Neural cell (in vitro differentiated cells): ENCODE measurements around the gene DENND1A. TPM values are rescaled to one million over a fixed set of nuclear protein-coding genes. Genes with fewer than 3 reads are reported as not detected.

Experiments used
- H2AFZ ChIP-seq: fragments of 200-600, 300-800 bp; sonication (generic), shearing (Covaris generic); 2 replicates; pipeline ENCODE4 v1.6.0; 2014; ENCODE audit warnings: low read depth, mild to moderate bottlenecking, antibody characterized with exemption, low read length, moderate library complexity
- H3F3A ChIP-seq: fragments of 200-600 bp; shearing (Covaris generic); 2 replicates; pipeline ENCODE4 v1.6.1; 2016; ENCODE audit warnings: mild to moderate bottlenecking, moderate library complexity, mixed read lengths, antibody characterized with exemption, low read length; ENCODE audit not compliant: insufficient read depth, poor library complexity, severe bottlenecking
- H3K27ac ChIP-seq: fragments of 200-600, 300-800 bp; sonication (generic), shearing (Covaris generic); 2 replicates; pipeline ENCODE4 v1.5.1; 2014; ENCODE audit warnings: mild to moderate bottlenecking, low read length, moderate library complexity
- H3K27me3 ChIP-seq: fragments of 300-800, 200-600 bp; sonication (generic), shearing (Covaris generic); 2 replicates; pipeline ENCODE4 v1.6.0; 2014; ENCODE audit warnings: mild to moderate bottlenecking, low read depth, low read length, moderate library complexity; ENCODE audit not compliant: insufficient read depth
- H3K36me3 ChIP-seq: fragments of 300-800, 200-600 bp; sonication (generic), shearing (Covaris generic); 2 replicates; pipeline ENCODE4 v1.5.1; 2014; ENCODE audit warnings: mild to moderate bottlenecking, antibody characterized with exemption, low read length, moderate library complexity; ENCODE audit not compliant: insufficient read depth
- H3K4me2 ChIP-seq: fragments of 300-800, 200-600 bp; sonication (generic), shearing (Covaris generic); 2 replicates; pipeline ENCODE4 v1.6.0; 2014; ENCODE audit warnings: mild to moderate bottlenecking, low read length
- H3K4me3 ChIP-seq: fragments of 300-800, 200-600 bp; sonication (generic), shearing (Covaris generic); 2 replicates; pipeline ENCODE4 v1.5.1; 2014; ENCODE audit warnings: mild to moderate bottlenecking, low read length, moderate library complexity
- H3K79me2 ChIP-seq: fragments of 200-600 bp; shearing (Covaris generic); replicated peaks from 2 replicates; pipeline ENCODE4 v1.6.0; 2014; ENCODE audit warnings: mild to moderate bottlenecking, low read length, moderate library complexity; ENCODE audit not compliant: insufficient read depth
- H3K9ac ChIP-seq: fragments of 300-800, 200-600 bp; sonication (generic), shearing (Covaris generic); 2 replicates; pipeline ENCODE4 v1.6.1; 2016; ENCODE audit warnings: mild to moderate bottlenecking, low read length, mixed read lengths
- H3K9me2 ChIP-seq: fragments of 200-600 bp; shearing (Covaris generic); 2 replicates; pipeline ENCODE4 v1.6.1; 2016; ENCODE audit warnings: mild to moderate bottlenecking, low read length, mixed read lengths; ENCODE audit not compliant: insufficient read depth
- H3K9me3 ChIP-seq: fragments of 200-600, 300-800 bp; sonication (generic), shearing (Covaris generic); 2 replicates; pipeline ENCODE4 v1.6.1; 2016; ENCODE audit warnings: mild to moderate bottlenecking, mixed run types, low read length, moderate library complexity, mixed read lengths
- H4K20me1 ChIP-seq: fragments of 200-600 bp; shearing (Covaris generic); 2 replicates; pipeline ENCODE4 v1.6.1; 2016; ENCODE audit warnings: mild to moderate bottlenecking, mixed run types; ENCODE audit not compliant: insufficient read depth
- EP300 ChIP-seq: fragments of 450-650 bp; conservative IDR thresholded peaks from 2 replicates; pipeline ENCODE4 v1.6.1; 2014; ENCODE audit warnings: antibody characterized with exemption, mild to moderate bottlenecking, moderate library complexity; ENCODE audit not compliant: poor library complexity, severe bottlenecking
- EZH2 ChIP-seq: fragments of 200-600, 300-800 bp; shearing (Covaris generic), sonication (generic); IDR thresholded peaks from 2 replicates; pipeline ENCODE4 v1.6.1; 2014; ENCODE audit warnings: antibody characterized with exemption, low read length, borderline replicate concordance, mild to moderate bottlenecking; ENCODE audit not compliant: insufficient read depth, poor library complexity, severe bottlenecking
- MXI1 ChIP-seq: fragments of 450-650 bp; conservative IDR thresholded peaks from 2 replicates; pipeline ENCODE4 v1.6.1; 2014; ENCODE audit warnings: antibody characterized with exemption, mild to moderate bottlenecking; ENCODE audit not compliant: poor library complexity, severe bottlenecking
- POLR2AphosphoS5 ChIP-seq: IDR thresholded peaks from 2 replicates; pipeline ENCODE4 v1.6.1; 2012
- RAD21 ChIP-seq: fragments of 450-650 bp; conservative IDR thresholded peaks from 2 replicates; pipeline ENCODE4 v1.6.1; 2014; ENCODE audit warnings: antibody characterized with exemption, mild to moderate bottlenecking, moderate library complexity
- SMC3 ChIP-seq: fragments of 450-650 bp; conservative IDR thresholded peaks from 2 replicates; pipeline ENCODE4 v1.6.1; 2014; ENCODE audit warnings: antibody characterized with exemption, mild to moderate bottlenecking, moderate library complexity; ENCODE audit not compliant: poor library complexity
- TAF1 ChIP-seq: IDR thresholded peaks from 2 replicates; pipeline ENCODE4 v1.6.1; 2012; ENCODE audit warnings: low read depth
- polyA plus RNA-seq: library from polyadenylated mRNA; depleted of rRNA; stranded (reverse); fragments of >200 nt; gene quantifications from 2 replicates; pipeline ENCODE4 v1.2.3, GENCODE V29; 2014
- TF ChIP-seq, protein P1 (sequence below): fragments of 450-650 bp; IDR thresholded peaks from 2 replicates; pipeline ENCODE4 v1.5.1; 2014; ENCODE audit warnings: antibody characterized with exemption, mild to moderate bottlenecking, moderate library complexity; ENCODE audit not compliant: poor library complexity, severe bottlenecking
- TF ChIP-seq, protein P2 (sequence below): IDR thresholded peaks from 2 replicates; pipeline ENCODE4 v1.6.1; 2012; ENCODE audit warnings: borderline replicate concordance

The DENND1A gene
- polyA plus RNA-seq, 1 donor from 2014 or later = 2.3 TPM

DNA sequence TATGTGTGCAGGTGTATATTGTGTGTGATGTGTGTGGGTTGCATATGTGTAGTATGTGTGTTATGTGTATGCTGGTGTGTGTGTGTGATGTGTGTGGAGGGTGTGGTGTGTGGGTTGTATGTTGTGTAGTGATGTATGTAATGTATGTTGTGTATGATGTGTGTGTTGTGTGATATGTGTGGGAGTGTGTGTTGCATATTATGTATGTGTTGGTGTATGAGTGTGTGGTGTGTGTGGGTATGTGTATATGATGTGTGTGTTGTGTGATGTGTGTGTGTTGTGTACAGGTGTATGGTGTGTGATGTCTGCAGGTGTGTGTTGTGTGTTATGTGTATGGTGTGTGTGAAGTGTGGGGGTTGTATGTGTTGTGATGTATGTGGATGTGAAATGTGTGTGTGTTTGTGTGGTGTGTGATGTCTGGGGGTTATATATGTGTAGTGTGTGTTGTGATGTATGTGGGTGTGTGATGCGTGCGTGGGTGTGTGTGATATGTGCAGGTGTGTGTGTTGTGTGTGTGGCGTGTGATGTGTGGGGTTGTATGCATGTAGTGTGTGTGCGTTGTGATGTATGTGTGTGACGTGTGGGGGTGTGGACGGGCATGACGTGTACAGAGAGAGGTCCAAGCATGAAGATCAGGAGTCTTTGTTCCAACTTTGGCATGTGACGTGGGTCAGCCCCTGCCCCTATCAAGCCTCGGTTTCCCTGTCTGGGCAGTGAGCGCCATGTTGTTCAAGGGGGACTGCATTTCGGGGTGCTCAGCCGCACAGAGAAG, 582.5 kb downstream of the DENND1A start:
- Histone ChIP-seq H3F3A (no peaks in the 10 kb centered on the region), H3K9me3 (no peaks in the 10 kb centered on the region), H4K20me1 (no peaks in the 10 kb centered on the region), H2AFZ (peak overlapping the region; percentile 31), H3K9ac (no peak overlapping the region), H3K79me2 (no peaks in the 10 kb centered on the region), H3K4me2 (no peak overlapping the region), H3K4me3 (no peak overlapping the region), H3K27ac (no peak overlapping the region), H3K27me3 (no peaks in the 10 kb centered on the region), H3K9me2 (no peaks in the 10 kb centered on the region), H3K36me3 (no peaks in the 10 kb centered on the region)
- TF ChIP-seq SMC3 (no peak), RAD21 (no peak), MXI1 (no peak), TAF1 (no peak), POLR2AphosphoS5 (no peak), EZH2 (no peak), EP300 (no peak)
- TF ChIP-seq, protein P1, sequence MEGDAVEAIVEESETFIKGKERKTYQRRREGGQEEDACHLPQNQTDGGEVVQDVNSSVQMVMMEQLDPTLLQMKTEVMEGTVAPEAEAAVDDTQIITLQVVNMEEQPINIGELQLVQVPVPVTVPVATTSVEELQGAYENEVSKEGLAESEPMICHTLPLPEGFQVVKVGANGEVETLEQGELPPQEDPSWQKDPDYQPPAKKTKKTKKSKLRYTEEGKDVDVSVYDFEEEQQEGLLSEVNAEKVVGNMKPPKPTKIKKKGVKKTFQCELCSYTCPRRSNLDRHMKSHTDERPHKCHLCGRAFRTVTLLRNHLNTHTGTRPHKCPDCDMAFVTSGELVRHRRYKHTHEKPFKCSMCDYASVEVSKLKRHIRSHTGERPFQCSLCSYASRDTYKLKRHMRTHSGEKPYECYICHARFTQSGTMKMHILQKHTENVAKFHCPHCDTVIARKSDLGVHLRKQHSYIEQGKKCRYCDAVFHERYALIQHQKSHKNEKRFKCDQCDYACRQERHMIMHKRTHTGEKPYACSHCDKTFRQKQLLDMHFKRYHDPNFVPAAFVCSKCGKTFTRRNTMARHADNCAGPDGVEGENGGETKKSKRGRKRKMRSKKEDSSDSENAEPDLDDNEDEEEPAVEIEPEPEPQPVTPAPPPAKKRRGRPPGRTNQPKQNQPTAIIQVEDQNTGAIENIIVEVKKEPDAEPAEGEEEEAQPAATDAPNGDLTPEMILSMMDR = no peak
- TF ChIP-seq, protein P2, sequence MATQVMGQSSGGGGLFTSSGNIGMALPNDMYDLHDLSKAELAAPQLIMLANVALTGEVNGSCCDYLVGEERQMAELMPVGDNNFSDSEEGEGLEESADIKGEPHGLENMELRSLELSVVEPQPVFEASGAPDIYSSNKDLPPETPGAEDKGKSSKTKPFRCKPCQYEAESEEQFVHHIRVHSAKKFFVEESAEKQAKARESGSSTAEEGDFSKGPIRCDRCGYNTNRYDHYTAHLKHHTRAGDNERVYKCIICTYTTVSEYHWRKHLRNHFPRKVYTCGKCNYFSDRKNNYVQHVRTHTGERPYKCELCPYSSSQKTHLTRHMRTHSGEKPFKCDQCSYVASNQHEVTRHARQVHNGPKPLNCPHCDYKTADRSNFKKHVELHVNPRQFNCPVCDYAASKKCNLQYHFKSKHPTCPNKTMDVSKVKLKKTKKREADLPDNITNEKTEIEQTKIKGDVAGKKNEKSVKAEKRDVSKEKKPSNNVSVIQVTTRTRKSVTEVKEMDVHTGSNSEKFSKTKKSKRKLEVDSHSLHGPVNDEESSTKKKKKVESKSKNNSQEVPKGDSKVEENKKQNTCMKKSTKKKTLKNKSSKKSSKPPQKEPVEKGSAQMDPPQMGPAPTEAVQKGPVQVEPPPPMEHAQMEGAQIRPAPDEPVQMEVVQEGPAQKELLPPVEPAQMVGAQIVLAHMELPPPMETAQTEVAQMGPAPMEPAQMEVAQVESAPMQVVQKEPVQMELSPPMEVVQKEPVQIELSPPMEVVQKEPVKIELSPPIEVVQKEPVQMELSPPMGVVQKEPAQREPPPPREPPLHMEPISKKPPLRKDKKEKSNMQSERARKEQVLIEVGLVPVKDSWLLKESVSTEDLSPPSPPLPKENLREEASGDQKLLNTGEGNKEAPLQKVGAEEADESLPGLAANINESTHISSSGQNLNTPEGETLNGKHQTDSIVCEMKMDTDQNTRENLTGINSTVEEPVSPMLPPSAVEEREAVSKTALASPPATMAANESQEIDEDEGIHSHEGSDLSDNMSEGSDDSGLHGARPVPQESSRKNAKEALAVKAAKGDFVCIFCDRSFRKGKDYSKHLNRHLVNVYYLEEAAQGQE = no peak

DNA sequence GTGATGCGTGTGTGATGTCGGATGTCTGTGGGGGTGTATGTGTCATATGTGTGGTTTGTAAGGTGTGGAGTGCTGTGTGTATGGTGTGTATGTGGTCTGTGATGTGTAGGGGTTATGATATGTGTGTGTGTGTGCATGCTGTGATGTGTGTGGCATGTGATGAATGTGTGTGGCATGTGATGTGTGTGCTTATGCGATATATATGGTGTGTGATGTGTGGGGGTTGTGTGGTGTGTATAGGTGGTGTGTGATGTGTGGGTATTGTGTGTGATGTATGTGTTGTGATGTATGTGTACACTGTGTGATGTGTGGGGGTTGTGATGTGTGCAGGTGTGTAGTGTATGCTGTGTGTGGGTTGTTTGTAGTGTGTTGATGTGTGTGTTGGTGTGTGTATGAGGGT, 583.1 kb downstream of the DENND1A start:
- no peak for TF ChIP-seq RAD21
- Histone ChIP-seq H2AFZ (no peak overlapping the region), H3K79me2 (no peaks in the 10 kb centered on the region), H3K9ac (no peak overlapping the region), H3F3A (no peaks in the 10 kb centered on the region), H3K4me2 (no peak overlapping the region), H3K9me3 (no peaks in the 10 kb centered on the region), H3K9me2 (no peaks in the 10 kb centered on the region), H3K27me3 (no peaks in the 10 kb centered on the region), H3K4me3 (no peak overlapping the region), H3K27ac (no peak overlapping the region), H3K36me3 (no peaks in the 10 kb centered on the region), H4K20me1 (no peaks in the 10 kb centered on the region)
